GM06990 (cell line): ENCODE results near the gene AVPR2.

Experiments used
- DNase-seq: peaks from one replicate; pipeline ENCODE4 v3.0.0-alpha.2; 2011; ENCODE audit not compliant: insufficient read length; ENCODE audit errors: extremely low read depth
- H3K27me3 ChIP-seq: replicated peaks from 2 replicates; pipeline ENCODE4 v1.6.0; 2011; ENCODE audit warnings: low read length; ENCODE audit not compliant: control insufficient read depth, insufficient read depth
- H3K36me3 ChIP-seq: 2 replicates; pipeline ENCODE4 v1.5.1; 2011; ENCODE audit warnings: low read length; ENCODE audit not compliant: control insufficient read depth, insufficient read depth
- H3K4me3 ChIP-seq: replicated peaks from 2 replicates; pipeline ENCODE4 v1.5.1; 2011; ENCODE audit warnings: low read depth, mild to moderate bottlenecking, control low read depth, low read length
- TF ChIP-seq, protein P1 (sequence below): IDR thresholded peaks from 2 replicates; pipeline ENCODE4 v1.5.1; 2011; ENCODE audit warnings: low read length, control low read depth, mild to moderate bottlenecking, inconsistent platforms; ENCODE audit not compliant: insufficient read depth, poor library complexity, severe bottlenecking

AVPR2 gene

DNA sequence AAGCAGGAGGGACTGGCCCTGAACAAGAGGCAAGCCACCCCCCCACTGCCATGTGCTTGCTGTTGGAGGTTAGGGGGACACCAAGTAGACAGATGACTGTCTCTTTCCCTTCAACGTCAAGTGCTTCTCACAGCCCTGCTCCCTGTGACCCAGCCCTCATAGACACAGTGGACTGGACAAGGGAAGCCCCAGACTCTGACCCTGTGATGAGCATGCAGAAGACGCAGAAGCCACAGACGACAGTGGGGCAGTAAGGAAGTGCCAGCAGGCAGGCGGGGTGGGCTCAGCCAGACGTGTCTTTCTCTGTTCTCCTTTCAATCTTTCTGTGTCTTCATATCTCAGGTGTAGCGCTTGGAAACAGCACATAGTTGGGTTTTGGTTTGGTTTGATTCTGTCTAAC, 16.1 kb upstream of the AVPR2 start:
- Histone ChIP-seq H3K4me3 (no peak overlapping the region), H3K36me3 (no peaks in the 10 kb centered on the region), H3K27me3 (peaks cover 4% of the 10 kb centered on the region; the same call in 1 of the 2 replicates)
- no peak for DNase-seq
- TF ChIP-seq, protein P1, sequence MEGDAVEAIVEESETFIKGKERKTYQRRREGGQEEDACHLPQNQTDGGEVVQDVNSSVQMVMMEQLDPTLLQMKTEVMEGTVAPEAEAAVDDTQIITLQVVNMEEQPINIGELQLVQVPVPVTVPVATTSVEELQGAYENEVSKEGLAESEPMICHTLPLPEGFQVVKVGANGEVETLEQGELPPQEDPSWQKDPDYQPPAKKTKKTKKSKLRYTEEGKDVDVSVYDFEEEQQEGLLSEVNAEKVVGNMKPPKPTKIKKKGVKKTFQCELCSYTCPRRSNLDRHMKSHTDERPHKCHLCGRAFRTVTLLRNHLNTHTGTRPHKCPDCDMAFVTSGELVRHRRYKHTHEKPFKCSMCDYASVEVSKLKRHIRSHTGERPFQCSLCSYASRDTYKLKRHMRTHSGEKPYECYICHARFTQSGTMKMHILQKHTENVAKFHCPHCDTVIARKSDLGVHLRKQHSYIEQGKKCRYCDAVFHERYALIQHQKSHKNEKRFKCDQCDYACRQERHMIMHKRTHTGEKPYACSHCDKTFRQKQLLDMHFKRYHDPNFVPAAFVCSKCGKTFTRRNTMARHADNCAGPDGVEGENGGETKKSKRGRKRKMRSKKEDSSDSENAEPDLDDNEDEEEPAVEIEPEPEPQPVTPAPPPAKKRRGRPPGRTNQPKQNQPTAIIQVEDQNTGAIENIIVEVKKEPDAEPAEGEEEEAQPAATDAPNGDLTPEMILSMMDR: no peak

DNA sequence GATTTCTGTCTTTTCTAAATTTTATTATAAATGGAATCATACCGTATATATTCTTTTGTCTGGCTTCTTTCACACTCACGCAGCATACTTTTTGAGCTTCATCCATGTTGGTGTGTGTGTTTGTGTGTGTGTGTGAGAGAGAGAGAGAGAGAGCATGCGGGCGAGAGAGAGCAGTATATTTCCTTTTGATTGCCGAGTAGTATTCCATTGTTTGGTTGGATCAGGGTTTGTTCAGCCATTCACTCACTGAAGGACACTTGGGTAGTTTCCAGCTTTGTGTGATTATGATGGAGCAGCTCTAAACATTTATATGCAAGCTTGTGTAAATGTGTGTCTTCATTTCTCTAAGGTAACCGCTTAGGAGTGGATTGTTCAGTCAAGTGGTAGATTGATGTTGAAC, 15.3 kb upstream of the AVPR2 start:
- Histone ChIP-seq H3K27me3 (peaks cover 4% of the 10 kb centered on the region; the same call in 1 of the 2 replicates), H3K36me3 (no peaks in the 10 kb centered on the region), H3K4me3 (no peak overlapping the region)
- TF ChIP-seq, protein P1: no peak
- DNase-seq: no peak

DNA sequence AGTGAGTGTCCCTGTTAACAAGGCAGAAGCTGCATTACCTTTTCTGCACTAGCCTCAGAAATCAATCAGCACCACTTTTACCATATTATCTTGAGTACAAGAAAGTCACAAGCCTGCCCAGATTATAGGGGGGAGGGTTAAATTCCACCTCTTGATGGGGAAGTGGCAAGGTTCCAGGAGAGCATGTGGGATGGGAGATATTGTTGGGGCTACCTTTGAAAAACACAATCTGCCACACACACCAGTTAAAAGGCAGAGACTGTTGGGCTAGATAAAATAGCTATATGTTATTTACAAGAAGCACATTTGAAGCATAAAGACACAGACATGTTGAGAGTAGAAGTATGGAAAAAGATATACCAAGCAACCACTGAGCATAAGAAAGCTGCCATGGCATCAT, 6.6 kb upstream of the AVPR2 start:
- Histone ChIP-seq H3K4me3 (no peak overlapping the region), H3K36me3 (no peaks in the 10 kb centered on the region), H3K27me3 (no peaks in the 10 kb centered on the region; the same call in 1 of the 2 replicates)
- TF ChIP-seq, protein P1: no peak
- no peak for DNase-seq

DNA sequence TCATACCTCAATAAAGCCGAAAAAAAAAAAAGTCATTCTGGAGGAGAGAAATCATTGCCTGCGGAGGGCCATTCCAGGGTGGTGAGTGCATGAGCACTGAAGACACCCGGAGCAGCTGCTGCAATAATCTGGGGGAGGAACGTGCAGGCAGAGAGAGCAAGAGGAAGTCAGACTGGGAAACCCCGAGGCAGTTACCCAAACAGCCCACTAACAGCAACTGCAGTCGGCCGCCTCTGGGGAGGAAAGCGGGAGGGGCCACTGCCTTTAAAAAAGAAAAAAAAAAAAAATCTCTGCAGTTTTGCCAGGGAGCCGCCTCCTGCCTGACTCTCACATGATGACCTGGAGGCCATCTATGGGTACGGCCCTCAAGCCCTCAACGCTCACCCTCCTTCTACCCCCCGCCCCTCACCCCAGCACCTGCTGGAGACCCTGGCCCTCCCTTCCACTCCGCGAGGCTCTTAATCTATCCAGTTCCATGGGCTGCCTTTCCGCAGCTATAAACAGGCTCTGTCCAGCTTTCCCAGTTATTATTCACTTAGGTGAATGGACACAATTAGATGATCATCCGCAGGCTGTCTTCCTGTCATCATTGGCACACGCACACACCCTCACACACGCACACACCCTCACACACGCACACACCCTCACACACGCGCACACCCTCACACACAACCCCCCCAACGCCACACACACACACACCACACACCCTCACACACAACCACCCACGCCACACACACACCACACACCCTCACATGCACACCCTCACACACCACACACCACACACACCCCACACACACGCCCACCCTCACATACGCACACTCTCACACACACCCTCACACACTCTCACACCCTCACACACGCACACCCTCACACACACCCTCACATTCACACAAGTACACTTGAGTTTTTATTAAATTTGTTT, 3.4 kb upstream of the AVPR2 start:
- DNase-seq: peak; percentile 56
- H3K36me3 ChIP-seq: no peaks in the 10 kb centered on the region
- TF ChIP-seq, protein P1: no peak
- H3K27me3 ChIP-seq: no peaks in the 10 kb centered on the region
- H3K4me3 ChIP-seq: no peak overlapping the region

DNA sequence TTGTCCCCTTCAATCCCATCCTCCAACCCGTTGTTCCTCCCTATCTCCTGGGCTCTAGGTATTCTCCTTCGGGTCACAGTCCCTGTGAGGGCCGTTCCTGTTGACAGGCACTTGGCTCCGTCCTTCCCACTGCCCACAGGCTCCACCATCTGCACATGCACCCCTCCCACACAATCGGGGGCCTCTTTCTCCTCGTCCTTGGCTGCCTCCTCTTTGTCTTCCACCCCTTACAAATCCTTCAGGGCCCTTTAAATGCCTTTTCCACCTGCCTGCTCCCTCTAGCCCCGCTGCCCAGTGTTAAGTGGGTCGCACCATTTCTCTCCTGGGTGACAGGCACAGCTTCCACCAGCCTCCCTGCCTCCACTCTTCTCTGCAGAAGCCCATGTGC, 2.7 kb upstream of the AVPR2 start:
- no peak overlapping the region for H3K4me3 ChIP-seq
- DNase-seq: no peak
- H3K36me3 ChIP-seq: no peaks in the 10 kb centered on the region; the same call in 1 of the 2 replicates
- no peaks in the 10 kb centered on the region for H3K27me3 ChIP-seq
- TF ChIP-seq, protein P1: no peak
